A549 (cell line): ENCODE data around the gene ERN1. TPM values are rescaled to one million over a fixed set of nuclear protein-coding genes. Genes with fewer than 3 reads are reported as not detected.

Experiments used
- ATAC-seq, 2 experiments: fragments of 200-7000 bp in 1 of 2; fragments of >200 bp in 1 of 2; cut with Nextera tagmentation in 1 of 2; cut with Tn5 transposase in 1 of 2; 3 replicates each; pipeline versions ENCODE4 v1.8.0 to v1.9.1; 2018 to 2020; ENCODE audit warnings: mild to moderate bottlenecking in 1 of 2, moderate library complexity in 1 of 2
- CTCF ChIA-PET: fragments of 300-600 bp; sonication (Branson Sonifier 250); formaldehyde crosslinking; extraction: SDS; loops from one replicate; lab custom pipeline; 2021; ENCODE audit warnings: antibody characterized with exemption, inconsistent platforms; lab: Yijun Ruan, JAX
- POLR2A ChIA-PET: fragments of 350-600 bp; formaldehyde crosslinking; extraction: SDS; loops from one replicate; lab custom pipeline; 2021; ENCODE audit warnings: antibody characterized with exemption, inconsistent platforms; lab: Yijun Ruan, JAX
- DNase-seq, 2 experiments: peaks; one replicate each; pipeline versions ENCODE4 v3.0.0 to v3.0.0-alpha.2; 2011 to 2016; ENCODE audit warnings: low read depth in 1 of 2, low spot score in 1 of 2
- FAIRE-seq: peaks from 2 replicates; lab custom pipeline; 2011; peaks lifted over from hg19 to GRCh38; lab: Jason Lieb, UNC
- H3K27ac ChIP-seq, 2 experiments: fragments of >200 bp; sonication (Bioruptor Twin); formaldehyde crosslinking; 3 replicates each; pipeline ENCODE4 v1.5.1; 2016 to 2017
- H3K4me1 ChIP-seq: fragments of >200 bp; sonication (Bioruptor Twin); formaldehyde crosslinking; 3 replicates; pipeline ENCODE4 v1.6.1; 2016
- H3K4me2 ChIP-seq: fragments of >200 bp; sonication (Bioruptor Twin); formaldehyde crosslinking; 3 replicates; pipeline ENCODE4 v1.6.1; 2016
- H3K4me3 ChIP-seq: fragments of >200 bp; sonication (Bioruptor Twin); formaldehyde crosslinking; 3 replicates; pipeline ENCODE4 v1.5.1; 2016
- H3K9me3 ChIP-seq: fragments of >200 bp; sonication (Bioruptor Twin); formaldehyde crosslinking; 3 replicates; pipeline ENCODE4 v1.6.1; 2016
- ATOH8 ChIP-seq: fragments of 250-450 bp; sonication (Bioruptor Pico); IDR thresholded peaks from 2 replicates; pipeline ENCODE4 v1.5.0; 2020; ENCODE audit warnings: low read depth, mild to moderate bottlenecking, moderate library complexity
- BCL3 ChIP-seq: fragments of >200 bp; sonication (Bioruptor Twin); formaldehyde crosslinking; IDR thresholded peaks from 3 replicates; pipeline ENCODE4 v1.6.1; 2016
- BHLHE40 ChIP-seq: IDR thresholded peaks from 2 replicates; pipeline ENCODE4 v1.6.1; 2012; ENCODE audit warnings: low read depth, low read length, inconsistent platforms
- CHD4 ChIP-seq: fragments of 200-600 bp; sonication (generic); IDR thresholded peaks from 2 replicates; pipeline ENCODE4 v1.6.1; 2016; ENCODE audit warnings: antibody characterized with exemption, mild to moderate bottlenecking, borderline replicate concordance
- EHF ChIP-seq: fragments of 250-450 bp; sonication (Bioruptor Pico); IDR thresholded peaks from 2 replicates; pipeline ENCODE4 v1.5.0; 2020; ENCODE audit warnings: mild to moderate bottlenecking
- ESRRA ChIP-seq: fragments of 150-350 bp; IDR thresholded peaks from 2 replicates; pipeline ENCODE4 v1.6.1; 2014; ENCODE audit warnings: mild to moderate bottlenecking, low read length, borderline replicate concordance
- FOSL2 ChIP-seq, 2 experiments: fragments of 450-650 bp in 1 of 2; fragments of >200 bp in 1 of 2; sonication (Bioruptor Twin) in 1 of 2; formaldehyde crosslinking; IDR thresholded peaks; 2 replicates each; pipeline versions ENCODE4 v1.5.0 to v1.6.1; 2016 to 2020; ENCODE audit warnings: mild to moderate bottlenecking in 1 of 2, moderate library complexity in 1 of 2
- FOXS1 ChIP-seq: fragments of 250-450 bp; sonication (Bioruptor Pico); IDR thresholded peaks from 2 replicates; pipeline ENCODE4 v1.5.0; 2020; ENCODE audit warnings: mild to moderate bottlenecking, moderate library complexity
- HEYL ChIP-seq: fragments of 250-450 bp; sonication (Bioruptor Pico); IDR thresholded peaks from 2 replicates; pipeline ENCODE4 v1.8.0; 2021; ENCODE audit warnings: mild to moderate bottlenecking, moderate library complexity
- HOXA7 ChIP-seq: fragments of 250-450 bp; sonication (Bioruptor Pico); IDR thresholded peaks from 2 replicates; pipeline ENCODE4 v1.5.0; 2020; ENCODE audit warnings: mild to moderate bottlenecking, moderate library complexity
- HOXB13 ChIP-seq: fragments of 250-450 bp; sonication (Bioruptor Pico); IDR thresholded peaks from 2 replicates; pipeline ENCODE4 v1.5.0; 2020; ENCODE audit warnings: low read depth, mild to moderate bottlenecking, moderate library complexity
- JUN ChIP-seq, 2 experiments: fragments of >200 bp; sonication (Bioruptor Twin); formaldehyde crosslinking; IDR thresholded peaks; 2 replicates in 1 of 2; 3 replicates in 1 of 2; pipeline ENCODE4 v1.6.1; 2016 to 2017
- JUNB ChIP-seq: fragments of >200 bp; sonication (Bioruptor Twin); formaldehyde crosslinking; IDR thresholded peaks from 2 replicates; pipeline ENCODE4 v1.6.1; 2016
- KDM1A ChIP-seq: fragments of 200-600 bp; sonication (generic); IDR thresholded peaks from 2 replicates; pipeline ENCODE4 v1.6.1; 2016; ENCODE audit warnings: low read depth, mild to moderate bottlenecking
- NPAS2 ChIP-seq: fragments of 250-450 bp; sonication (Bioruptor Pico); IDR thresholded peaks from 2 replicates; pipeline ENCODE4 v1.8.0; 2022; ENCODE audit warnings: mild to moderate bottlenecking, moderate library complexity, borderline replicate concordance
- PHF8 ChIP-seq: fragments of 200-600 bp; sonication (generic); IDR thresholded peaks from 2 replicates; pipeline ENCODE4 v1.6.1; 2016; ENCODE audit warnings: low read depth, mild to moderate bottlenecking, antibody characterized with exemption, moderate library complexity, borderline replicate concordance
- RCOR1 ChIP-seq: fragments of 150-350 bp; IDR thresholded peaks from 2 replicates; pipeline ENCODE4 v1.6.1; 2014; ENCODE audit warnings: antibody characterized with exemption, low read length, low read depth
- REST ChIP-seq: fragments of 200-600 bp; sonication (generic); IDR thresholded peaks from 2 replicates; pipeline ENCODE4 v1.6.1; 2016; ENCODE audit warnings: antibody characterized with exemption, mild to moderate bottlenecking, moderate library complexity
- RFX5 ChIP-seq: fragments of 450-650 bp; IDR thresholded peaks from 2 replicates; pipeline ENCODE4 v1.7.1; 2014; ENCODE audit warnings: antibody characterized with exemption, mild to moderate bottlenecking, moderate library complexity
- RNF2 ChIP-seq: fragments of 200-600 bp; sonication (generic); IDR thresholded peaks from 2 replicates; pipeline ENCODE4 v1.6.1; 2016; ENCODE audit warnings: low read depth, mild to moderate bottlenecking, antibody characterized with exemption, moderate library complexity, borderline replicate concordance
- SMC3 ChIP-seq: fragments of >200 bp; sonication (Bioruptor Twin); formaldehyde crosslinking; IDR thresholded peaks from 3 replicates; pipeline ENCODE4 v1.6.1; 2018; ENCODE audit warnings: inconsistent platforms
- TFCP2L1 ChIP-seq: fragments of 250-450 bp; sonication (Bioruptor Pico); IDR thresholded peaks from 2 replicates; pipeline ENCODE4 v1.5.0; 2021; ENCODE audit warnings: mild to moderate bottlenecking
- WGBS: methylation state at CpG from one replicate; pipeline ENCODE4 v1.1.6; 2017; ENCODE audit errors: missing lambda C conversion rate; 5-methylcytosine and 5-hydroxymethylcytosine counted together
- polyA plus RNA-seq, 4 experiments: library from polyadenylated mRNA; depleted of rRNA in 3 of 4; stranded (reverse); fragments of >200 nt; fragmentation: RNase III in 1 of 4; extraction: RNeasy Plus Mini Kit Qiagen cat#74134 plus additional on column Dnase treatment in 1 of 4; gene quantifications; 2 replicates in 3 of 4; 3 replicates in 1 of 4; pipeline ENCODE4 v1.2.3, GENCODE V29; 2011 to 2017

Gene ERN1
- polyA plus RNA-seq, 2 of the 4 experiments (the other 2 are of a cell fraction): 4.1 to 19.8 TPM

- no peak for ATAC-seq
- H3K9me3 ChIP-seq: no peaks in the 10 kb centered on the region
- TF ChIP-seq FOXS1: no peak
- TF ChIP-seq NPAS2: no peak
- TF ChIP-seq TFCP2L1 (CRISPR knock-in tag): no peak
- TF ChIP-seq HOXA7 (CRISPR knock-in tag): no peak
- TF ChIP-seq JUN (IDR thresholded peaks at IDR 0.05): no peak
- TF ChIP-seq FOSL2 (IDR thresholded peaks at IDR 0.05): no peak
- TF ChIP-seq FOSL2 (CRISPR knock-in tag; IDR thresholded peaks at IDR 0.05): no peak
- no peak for DNase-seq
- H3K4me2 ChIP-seq: no peak overlapping the region
- ChIA-PET POLR2A (no interaction called here), CTCF (interaction anchor here (1.0 to 4.4 kb wide), 7 partner anchors 15 to 522 kb away, joined by 3 to 24 read pairs (median 6); partner anchors contain the start of gene GH1)
- WGBS: 63% methylated on average over 7 of the region's 7 CpGs
- H3K4me1 ChIP-seq: peaks cover 22% of the 10 kb centered on the region
- H3K27ac ChIP-seq: no peak overlapping the region
- FAIRE-seq: no peak
- no peak overlapping the region for H3K4me3 ChIP-seq
These were observed 128.8 kb downstream of the ERN1 start for GRCh38 chr17:64001091-64001579.

GRCh38 chr17:63999680-64000531 is 130.0 kb downstream of the ERN1 start:
- Histone ChIP-seq H3K9me3 (no peaks in the 10 kb centered on the region), H3K4me3 (no peak overlapping the region), H3K4me1 (peaks cover 10% of the 10 kb centered on the region), H3K27ac (no peak overlapping the region), H3K4me2 (no peak overlapping the region)
- ATAC-seq (no peak), FAIRE-seq (no peak), DNase-seq (no peak)
- POLR2A ChIA-PET: no interaction called here
- CTCF ChIA-PET: interaction anchor here (0.6 to 4.4 kb wide), 7 partner anchors 9 to 418 kb away, joined by 3 to 24 read pairs (median 5); no protein-coding TSS in a partner anchor
- 80% methylated on average over 25 of the region's 25 CpGs for WGBS
- TF ChIP-seq BCL3 (no peak), JUNB (no peak), RCOR1 (no peak), FOXS1 (no peak), SMC3 (no peak), PHF8 (no peak), KDM1A (0 out of 2 replicates have a peak, but pooled peaks have one; percentile 58), HEYL (CRISPR knock-in tag) (no peak)

GRCh38 chr17:63998721-63999679 is 130.9 kb downstream of the ERN1 start:
- ChIA-PET CTCF (interaction anchor here (0.7 to 4.4 kb wide), 9 partner anchors 8 to 135 kb away, joined by 3 to 24 read pairs (median 6); partner anchors contain the start of genes CSHL1 and GH1), POLR2A (no interaction called here)
- peak overlapping the region; percentile 52 to 81; a peak in 5 of 6 replicates for H3K27ac ChIP-seq
- H3K4me2 ChIP-seq: peak overlapping the region; percentile 81
- DNase-seq (no peak), FAIRE-seq (no peak), ATAC-seq (peak in 1 of 2 experiments; percentile 1; a peak in 1 of 6 replicates)
- H3K4me1 ChIP-seq: peaks cover 9% of the 10 kb centered on the region
- 51% methylated on average over 19 of the region's 33 CpGs for WGBS
- no peaks in the 10 kb centered on the region for H3K9me3 ChIP-seq
- H3K4me3 ChIP-seq: peak overlapping the region; percentile 63
- TF ChIP-seq ATOH8 (CRISPR knock-in tag) (no peak), TFCP2L1 (CRISPR knock-in tag) (no peak), HOXB13 (CRISPR knock-in tag) (no peak), CHD4 (no peak), BCL3 (no peak), EHF (no peak), NPAS2 (no peak), RNF2 (no peak), ESRRA (no peak), RFX5 (no peak), REST (no peak), BHLHE40 (no peak)
